ENCODE results near the gene NEDD9.

NEDD9 gene

DNA sequence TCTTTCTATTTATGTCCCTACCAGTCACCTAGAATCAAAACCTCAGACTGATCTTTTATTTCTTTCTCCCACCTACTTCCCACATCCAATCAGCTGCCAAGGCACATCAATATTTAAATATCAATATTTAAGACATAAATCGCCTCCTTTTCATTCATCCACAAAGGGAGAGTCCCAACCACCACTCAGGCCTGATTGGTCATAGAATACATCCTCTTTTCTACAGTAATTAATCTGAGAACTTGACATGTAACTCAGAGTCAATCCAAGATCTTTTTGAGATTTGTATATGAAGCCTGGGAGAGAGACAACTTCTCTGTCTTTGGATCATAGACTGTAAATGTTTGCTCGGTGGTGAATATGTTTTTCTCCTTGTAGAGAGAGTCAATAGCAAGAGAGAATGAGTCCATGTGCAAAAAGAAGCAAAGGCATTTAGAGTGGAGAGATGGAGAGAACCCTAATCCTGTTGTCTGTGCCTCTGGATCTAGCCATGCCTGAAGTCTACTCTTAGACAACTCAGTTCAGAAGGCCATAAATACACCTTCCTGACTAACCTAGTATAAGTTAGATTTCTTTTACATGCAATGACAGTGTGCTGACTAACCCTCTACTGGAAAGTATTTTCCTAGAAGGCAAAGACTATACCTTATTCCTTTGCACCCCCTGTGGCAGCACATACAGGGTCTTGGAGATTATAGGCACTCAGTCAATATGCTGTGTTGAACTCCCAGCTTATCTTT is 12.1 kb upstream of the NEDD9 start:
- Histone ChIP-seq H3K27ac (ENCODE audit: low read depth, low read length) (no peak overlapping the region), H3K27me3 (ENCODE audit: insufficient read depth, low read length) (no peaks in the 10 kb centered on the region), H3K79me2 (ENCODE audit: control insufficient read depth, insufficient read depth, low read length, unreplicated experiment) (no peaks in the 10 kb centered on the region), H3K4me3 (ENCODE audit: low read depth, low read length) (no peak overlapping the region), H3K36me3 (ENCODE audit: insufficient read depth, low read length) (no peaks in the 10 kb centered on the region), H2AFZ (ENCODE audit: low read length, unreplicated experiment) (no peak overlapping the region), H3K4me1 (ENCODE audit: control insufficient read depth, insufficient read depth, low read length, unreplicated experiment) (peaks cover 5% of the 10 kb centered on the region)

DNA sequence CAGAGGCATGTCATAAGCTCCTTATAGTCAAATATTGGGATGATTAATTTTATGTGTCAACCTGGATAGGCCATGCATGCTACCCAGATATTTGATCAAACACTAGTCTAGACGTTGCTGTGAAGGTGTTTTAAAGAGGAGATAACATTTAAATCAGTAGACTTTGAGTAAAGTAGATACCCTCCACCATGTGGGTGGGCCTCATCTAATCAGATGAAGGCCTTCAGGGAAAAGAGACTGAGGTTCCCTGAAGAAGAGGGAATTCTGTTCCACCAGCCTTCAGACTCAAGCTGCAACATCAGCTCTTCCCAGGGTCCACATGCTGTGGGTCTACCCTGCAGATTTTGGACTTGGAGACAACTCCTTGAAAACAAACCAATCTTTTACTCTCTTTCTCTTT is 11.4 kb upstream of the NEDD9 start:
- Histone ChIP-seq H3K27ac (ENCODE audit: low read depth, low read length) (no peak overlapping the region), H2AFZ (ENCODE audit: low read length, unreplicated experiment) (no peak overlapping the region), H3K4me3 (ENCODE audit: low read depth, low read length) (no peak overlapping the region), H3K27me3 (ENCODE audit: insufficient read depth, low read length) (no peaks in the 10 kb centered on the region), H3K36me3 (ENCODE audit: insufficient read depth, low read length) (no peaks in the 10 kb centered on the region), H3K4me1 (ENCODE audit: control insufficient read depth, insufficient read depth, low read length, unreplicated experiment) (peaks cover 5% of the 10 kb centered on the region), H3K79me2 (ENCODE audit: control insufficient read depth, insufficient read depth, low read length, unreplicated experiment) (no peaks in the 10 kb centered on the region)

DNA sequence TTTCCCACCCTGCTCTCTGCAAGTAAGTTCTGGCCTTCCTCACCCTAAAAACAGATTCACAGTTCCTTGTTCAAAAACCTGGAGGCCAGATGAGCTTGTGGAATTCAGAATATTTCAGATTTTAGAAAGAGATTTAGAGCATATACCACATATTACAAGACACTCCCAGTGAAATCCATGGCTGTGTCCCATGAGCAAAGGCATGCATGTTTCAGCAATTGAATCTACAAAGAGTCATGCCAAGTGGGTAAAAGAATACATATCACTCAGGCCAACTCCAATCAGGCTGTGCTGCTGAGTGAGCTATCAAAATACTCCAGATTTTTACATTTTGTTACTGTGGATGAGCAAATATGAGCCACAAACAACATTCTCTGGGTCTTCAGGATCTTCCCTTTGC is 10.2 kb upstream of the NEDD9 start:
- Histone ChIP-seq H3K27ac (ENCODE audit: low read depth, low read length) (no peak overlapping the region), H3K79me2 (ENCODE audit: control insufficient read depth, insufficient read depth, low read length, unreplicated experiment) (no peaks in the 10 kb centered on the region), H3K4me3 (ENCODE audit: low read depth, low read length) (no peak overlapping the region), H2AFZ (ENCODE audit: low read length, unreplicated experiment) (no peak overlapping the region), H3K27me3 (ENCODE audit: insufficient read depth, low read length) (no peaks in the 10 kb centered on the region), H3K36me3 (ENCODE audit: insufficient read depth, low read length) (no peaks in the 10 kb centered on the region), H3K4me1 (ENCODE audit: control insufficient read depth, insufficient read depth, low read length, unreplicated experiment) (peaks cover 5% of the 10 kb centered on the region)

DNA sequence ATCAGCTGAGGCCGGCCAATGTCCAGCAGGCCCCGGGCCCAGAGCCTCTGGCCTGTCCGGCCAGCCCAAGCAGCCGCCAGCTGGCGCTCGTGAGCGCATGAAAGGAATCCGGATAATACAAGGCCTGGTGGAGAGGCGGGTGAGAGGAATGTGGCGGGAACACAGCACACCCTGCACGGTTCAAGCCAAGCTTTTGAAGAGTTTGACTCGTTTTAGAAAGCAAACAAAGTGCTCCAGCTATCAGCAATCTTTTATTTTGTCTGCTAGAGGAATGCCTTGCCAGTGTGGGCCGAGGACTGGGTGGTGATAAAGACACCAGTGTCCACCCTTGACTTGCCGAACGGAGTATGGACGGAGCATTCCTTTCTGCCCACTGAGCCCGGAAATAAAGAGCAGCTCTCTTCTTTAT is 9.3 kb upstream of the NEDD9 start:
- Histone ChIP-seq H3K79me2 (ENCODE audit: control insufficient read depth, insufficient read depth, low read length, unreplicated experiment) (no peaks in the 10 kb centered on the region), H3K27me3 (ENCODE audit: insufficient read depth, low read length) (no peaks in the 10 kb centered on the region), H3K4me1 (ENCODE audit: control insufficient read depth, insufficient read depth, low read length, unreplicated experiment) (peaks cover 5% of the 10 kb centered on the region), H3K36me3 (ENCODE audit: insufficient read depth, low read length) (no peaks in the 10 kb centered on the region), H3K4me3 (ENCODE audit: low read depth, low read length) (no peak overlapping the region), H2AFZ (ENCODE audit: low read length, unreplicated experiment) (no peak overlapping the region), H3K27ac (ENCODE audit: low read depth, low read length) (no peak overlapping the region)

DNA sequence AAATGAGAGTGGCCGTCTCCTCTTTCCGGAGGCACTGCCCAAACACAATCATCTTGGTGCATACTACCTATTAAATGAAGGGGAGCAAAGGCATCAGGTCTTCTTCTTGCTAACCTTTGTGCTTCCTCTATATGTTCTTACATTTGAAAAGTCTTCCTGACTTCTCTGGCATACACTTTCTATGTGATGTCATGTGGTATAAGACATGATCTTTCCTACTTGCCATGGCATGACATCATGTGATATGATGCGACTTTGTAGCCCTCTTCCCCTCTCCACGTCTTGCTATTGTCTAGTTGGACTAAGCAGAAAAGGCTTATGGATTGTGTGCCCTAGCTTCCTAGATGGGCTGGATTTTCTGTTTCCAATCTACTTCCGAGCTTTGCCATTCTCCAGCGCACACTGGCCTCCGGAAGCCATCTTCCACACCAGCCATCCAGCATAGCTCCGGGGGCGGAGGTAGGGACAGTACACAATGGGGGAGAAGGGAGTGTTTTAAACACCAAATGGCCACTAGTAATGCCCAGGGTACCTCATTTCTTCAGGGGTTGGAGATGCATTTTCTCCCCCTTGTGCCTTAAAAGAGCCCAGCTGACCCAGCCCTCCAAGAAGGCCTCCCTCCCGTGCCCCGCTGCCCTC is 8.8 kb upstream of the NEDD9 start:
- Histone ChIP-seq H3K79me2 (ENCODE audit: control insufficient read depth, insufficient read depth, low read length, unreplicated experiment) (no peaks in the 10 kb centered on the region), H3K27ac (ENCODE audit: low read depth, low read length) (no peak overlapping the region), H2AFZ (ENCODE audit: low read length, unreplicated experiment) (no peak overlapping the region), H3K27me3 (ENCODE audit: insufficient read depth, low read length) (no peaks in the 10 kb centered on the region), H3K4me3 (ENCODE audit: low read depth, low read length) (no peak overlapping the region), H3K36me3 (ENCODE audit: insufficient read depth, low read length) (no peaks in the 10 kb centered on the region), H3K4me1 (ENCODE audit: control insufficient read depth, insufficient read depth, low read length, unreplicated experiment) (peaks cover 5% of the 10 kb centered on the region)

DNA sequence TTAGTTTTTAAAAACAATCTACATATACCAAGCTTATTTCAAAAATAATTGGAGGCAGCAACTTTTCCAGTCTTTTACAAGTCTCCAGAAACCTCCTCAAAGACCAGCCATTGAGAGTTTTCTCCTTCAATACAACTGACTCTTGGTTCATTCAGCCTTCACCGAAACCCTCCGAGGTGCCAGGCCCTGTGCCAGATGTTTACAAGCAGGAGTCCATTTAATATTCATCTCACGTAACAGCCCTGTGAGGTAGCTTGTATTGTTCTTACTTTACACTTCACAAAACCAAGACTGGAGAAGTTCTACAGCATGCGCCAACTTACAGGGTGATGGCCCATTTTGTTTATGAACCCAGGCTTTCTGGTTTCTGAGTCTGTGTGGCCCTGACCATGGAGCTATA is 5.5 kb upstream of the NEDD9 start:
- H3K36me3 ChIP-seq (ENCODE audit: insufficient read depth, low read length): no peaks in the 10 kb centered on the region
- no peaks in the 10 kb centered on the region for H3K79me2 ChIP-seq (ENCODE audit: control insufficient read depth, insufficient read depth, low read length, unreplicated experiment)
- no peak overlapping the region for H3K27ac ChIP-seq (ENCODE audit: low read depth, low read length)
- H3K27me3 ChIP-seq (ENCODE audit: insufficient read depth, low read length): no peaks in the 10 kb centered on the region
- H3K4me3 ChIP-seq (ENCODE audit: low read depth, low read length): no peak overlapping the region
- H2AFZ ChIP-seq (ENCODE audit: low read length, unreplicated experiment): no peak overlapping the region
- peaks cover 8% of the 10 kb centered on the region for H3K4me1 ChIP-seq (ENCODE audit: control insufficient read depth, insufficient read depth, low read length, unreplicated experiment)

DNA sequence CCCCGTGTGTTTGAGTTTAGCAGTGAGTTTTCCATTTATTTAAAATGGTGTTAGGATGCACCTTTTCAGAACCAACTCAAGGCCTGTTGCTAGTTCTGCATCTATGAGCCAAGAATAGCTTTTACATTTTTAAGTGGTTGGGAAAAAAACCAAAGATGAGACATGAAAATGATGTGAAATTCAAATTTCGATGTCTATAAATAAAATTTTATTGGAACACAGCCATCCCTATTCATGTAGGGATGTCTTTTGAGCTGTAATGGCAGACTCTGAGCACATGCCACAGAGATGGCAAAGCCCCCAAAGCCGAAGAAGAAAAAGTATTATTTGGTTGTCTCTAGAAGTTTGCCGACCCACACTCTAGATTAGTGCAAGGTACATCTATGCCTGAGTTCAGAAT is 5.0 kb upstream of the NEDD9 start:
- H3K79me2 ChIP-seq (ENCODE audit: control insufficient read depth, insufficient read depth, low read length, unreplicated experiment): no peaks in the 10 kb centered on the region
- H3K4me3 ChIP-seq (ENCODE audit: low read depth, low read length): no peak overlapping the region
- no peaks in the 10 kb centered on the region for H3K36me3 ChIP-seq (ENCODE audit: insufficient read depth, low read length)
- no peak overlapping the region for H3K27ac ChIP-seq (ENCODE audit: low read depth, low read length)
- H3K4me1 ChIP-seq (ENCODE audit: control insufficient read depth, insufficient read depth, low read length, unreplicated experiment): peaks cover 8% of the 10 kb centered on the region
- no peak overlapping the region for H2AFZ ChIP-seq (ENCODE audit: low read length, unreplicated experiment)
- H3K27me3 ChIP-seq (ENCODE audit: insufficient read depth, low read length): no peaks in the 10 kb centered on the region

DNA sequence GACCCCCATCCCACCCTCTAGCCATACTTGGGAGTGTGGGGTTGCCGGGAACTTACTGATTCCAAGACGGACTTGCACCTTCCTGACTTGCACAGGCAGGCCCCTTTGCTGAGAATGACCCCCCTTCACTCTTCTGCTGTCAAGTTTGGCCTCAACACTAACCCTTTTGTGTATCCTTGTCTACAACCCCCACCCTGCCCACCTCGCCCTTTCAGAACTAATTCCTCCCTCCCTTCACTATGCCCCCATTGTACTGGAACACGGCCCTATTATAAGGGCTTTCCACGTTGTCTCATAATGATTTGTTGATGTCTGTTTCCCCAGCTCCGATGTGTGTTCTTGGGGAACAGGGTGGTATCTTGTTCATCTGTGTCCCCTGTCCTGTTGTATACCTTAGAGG is 4.4 kb upstream of the NEDD9 start:
- H2AFZ ChIP-seq (ENCODE audit: low read length, unreplicated experiment): no peak overlapping the region
- no peak overlapping the region for H3K4me3 ChIP-seq (ENCODE audit: low read depth, low read length)
- H3K27ac ChIP-seq (ENCODE audit: low read depth, low read length): no peak overlapping the region
- no peaks in the 10 kb centered on the region for H3K79me2 ChIP-seq (ENCODE audit: control insufficient read depth, insufficient read depth, low read length, unreplicated experiment)
- H3K36me3 ChIP-seq (ENCODE audit: insufficient read depth, low read length): no peaks in the 10 kb centered on the region
- no peaks in the 10 kb centered on the region for H3K27me3 ChIP-seq (ENCODE audit: insufficient read depth, low read length)
- peaks cover 6% of the 10 kb centered on the region for H3K4me1 ChIP-seq (ENCODE audit: control insufficient read depth, insufficient read depth, low read length, unreplicated experiment)

DNA sequence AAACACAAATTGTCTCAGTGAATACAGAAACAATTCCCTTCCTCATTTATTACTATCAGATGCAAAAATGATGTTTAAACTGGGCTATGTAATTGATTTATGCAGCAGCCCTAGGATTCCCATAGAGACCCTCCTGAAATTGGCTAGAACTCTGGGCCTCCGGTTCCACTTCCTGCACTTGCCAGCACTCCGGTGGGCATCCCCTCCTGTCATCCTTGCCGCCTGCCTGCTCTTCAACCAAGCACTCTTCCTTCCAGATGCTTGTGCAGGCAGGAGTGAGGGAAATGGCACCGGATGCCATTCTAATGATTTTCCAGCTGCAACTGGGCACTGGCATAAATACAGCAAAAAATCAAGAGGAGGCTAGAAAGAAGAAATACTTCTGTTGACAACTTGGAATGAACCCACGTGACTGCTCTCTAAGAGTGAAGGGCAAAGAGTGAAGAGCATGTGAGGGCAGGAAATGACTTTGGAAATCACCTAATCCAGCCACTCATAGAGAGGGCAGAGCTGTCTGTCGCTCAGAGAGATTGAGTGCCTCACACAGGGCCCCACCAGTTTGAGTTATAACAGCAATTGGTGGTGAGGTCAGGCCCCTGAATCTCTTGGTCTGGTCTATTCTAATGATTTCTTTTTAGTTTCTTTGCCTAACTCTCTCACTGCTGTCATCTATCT is 3.7 kb upstream of the NEDD9 start:
- Histone ChIP-seq H2AFZ (ENCODE audit: low read length, unreplicated experiment) (no peak overlapping the region), H3K36me3 (ENCODE audit: insufficient read depth, low read length) (no peaks in the 10 kb centered on the region), H3K27ac (ENCODE audit: low read depth, low read length) (no peak overlapping the region), H3K27me3 (ENCODE audit: insufficient read depth, low read length) (no peaks in the 10 kb centered on the region), H3K4me1 (ENCODE audit: control insufficient read depth, insufficient read depth, low read length, unreplicated experiment) (peaks cover 4% of the 10 kb centered on the region), H3K79me2 (ENCODE audit: control insufficient read depth, insufficient read depth, low read length, unreplicated experiment) (peaks cover 4% of the 10 kb centered on the region), H3K4me3 (ENCODE audit: low read depth, low read length) (no peak overlapping the region)

DNA sequence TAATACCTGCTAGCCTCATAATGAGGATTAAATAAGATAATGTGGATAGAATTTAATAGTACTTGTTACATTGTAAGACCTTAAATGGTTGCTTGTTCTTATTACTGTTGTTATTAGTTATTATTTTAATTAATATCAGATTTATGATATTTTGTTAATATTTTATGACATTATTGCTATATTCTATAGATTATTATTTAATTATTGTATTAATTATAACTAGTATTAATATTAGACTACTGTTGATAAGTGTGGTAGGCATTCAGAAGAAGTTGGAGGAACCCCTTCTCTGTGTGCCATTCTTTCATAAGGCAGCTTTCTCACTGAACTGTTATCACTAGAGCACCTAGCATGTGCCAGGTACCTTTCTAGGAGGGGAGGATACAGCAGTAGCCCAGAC is 2.6 kb upstream of the NEDD9 start:
- Histone ChIP-seq H3K4me3 (ENCODE audit: low read depth, low read length) (no peak overlapping the region), H3K27me3 (ENCODE audit: insufficient read depth, low read length) (no peaks in the 10 kb centered on the region), H3K36me3 (ENCODE audit: insufficient read depth, low read length) (no peaks in the 10 kb centered on the region), H3K27ac (ENCODE audit: low read depth, low read length) (no peak overlapping the region), H2AFZ (ENCODE audit: low read length, unreplicated experiment) (no peak overlapping the region), H3K79me2 (ENCODE audit: control insufficient read depth, insufficient read depth, low read length, unreplicated experiment) (peaks cover 15% of the 10 kb centered on the region), H3K4me1 (ENCODE audit: control insufficient read depth, insufficient read depth, low read length, unreplicated experiment) (peaks cover 11% of the 10 kb centered on the region)
